ENCODE results near the gene MRPS25. TPM values are rescaled to one million over a fixed set of nuclear protein-coding genes. Genes with fewer than 3 reads are reported as not detected.

The MRPS25 gene
- polyA plus RNA-seq, 2 of the 4 experiments (the other 2 are of a cell fraction) = 42.0 to 78.4 TPM

DNA sequence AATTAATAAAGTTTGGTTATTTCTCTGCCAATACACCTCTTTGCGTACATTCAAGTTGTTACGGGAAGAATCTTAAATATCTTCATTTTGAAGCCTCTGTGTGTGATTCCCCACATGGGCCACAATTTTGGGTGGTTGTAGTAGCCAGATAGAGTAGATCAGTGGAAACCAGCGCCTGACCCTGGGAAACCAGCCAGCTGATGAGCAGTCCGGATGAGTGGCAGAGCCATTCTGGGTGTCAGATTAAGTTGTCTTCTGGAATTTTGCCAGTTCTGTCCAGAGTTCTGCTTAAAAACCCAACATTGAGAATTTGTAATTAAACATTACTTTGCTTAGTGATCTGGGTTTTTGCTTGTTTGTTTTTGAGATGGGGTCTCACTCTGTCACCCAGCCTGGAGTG is 49.7 kb downstream of the MRPS25 start (continued):
- TF ChIP-seq, protein P1, sequence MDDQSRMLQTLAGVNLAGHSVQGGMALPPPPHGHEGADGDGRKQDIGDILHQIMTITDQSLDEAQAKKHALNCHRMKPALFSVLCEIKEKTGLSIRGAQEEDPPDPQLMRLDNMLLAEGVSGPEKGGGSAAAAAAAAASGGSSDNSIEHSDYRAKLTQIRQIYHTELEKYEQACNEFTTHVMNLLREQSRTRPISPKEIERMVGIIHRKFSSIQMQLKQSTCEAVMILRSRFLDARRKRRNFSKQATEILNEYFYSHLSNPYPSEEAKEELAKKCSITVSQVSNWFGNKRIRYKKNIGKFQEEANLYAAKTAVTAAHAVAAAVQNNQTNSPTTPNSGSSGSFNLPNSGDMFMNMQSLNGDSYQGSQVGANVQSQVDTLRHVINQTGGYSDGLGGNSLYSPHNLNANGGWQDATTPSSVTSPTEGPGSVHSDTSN (IDR thresholded peaks at IDR 0.05) = no peak
- no peak for TF ChIP-seq EP300 (IDR thresholded peaks at IDR 0.05)
- TF ChIP-seq, protein P2, sequence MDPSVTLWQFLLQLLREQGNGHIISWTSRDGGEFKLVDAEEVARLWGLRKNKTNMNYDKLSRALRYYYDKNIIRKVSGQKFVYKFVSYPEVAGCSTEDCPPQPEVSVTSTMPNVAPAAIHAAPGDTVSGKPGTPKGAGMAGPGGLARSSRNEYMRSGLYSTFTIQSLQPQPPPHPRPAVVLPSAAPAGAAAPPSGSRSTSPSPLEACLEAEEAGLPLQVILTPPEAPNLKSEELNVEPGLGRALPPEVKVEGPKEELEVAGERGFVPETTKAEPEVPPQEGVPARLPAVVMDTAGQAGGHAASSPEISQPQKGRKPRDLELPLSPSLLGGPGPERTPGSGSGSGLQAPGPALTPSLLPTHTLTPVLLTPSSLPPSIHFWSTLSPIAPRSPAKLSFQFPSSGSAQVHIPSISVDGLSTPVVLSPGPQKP (IDR thresholded peaks at IDR 0.05; ENCODE audit: low read depth, low read length) = no peak

DNA sequence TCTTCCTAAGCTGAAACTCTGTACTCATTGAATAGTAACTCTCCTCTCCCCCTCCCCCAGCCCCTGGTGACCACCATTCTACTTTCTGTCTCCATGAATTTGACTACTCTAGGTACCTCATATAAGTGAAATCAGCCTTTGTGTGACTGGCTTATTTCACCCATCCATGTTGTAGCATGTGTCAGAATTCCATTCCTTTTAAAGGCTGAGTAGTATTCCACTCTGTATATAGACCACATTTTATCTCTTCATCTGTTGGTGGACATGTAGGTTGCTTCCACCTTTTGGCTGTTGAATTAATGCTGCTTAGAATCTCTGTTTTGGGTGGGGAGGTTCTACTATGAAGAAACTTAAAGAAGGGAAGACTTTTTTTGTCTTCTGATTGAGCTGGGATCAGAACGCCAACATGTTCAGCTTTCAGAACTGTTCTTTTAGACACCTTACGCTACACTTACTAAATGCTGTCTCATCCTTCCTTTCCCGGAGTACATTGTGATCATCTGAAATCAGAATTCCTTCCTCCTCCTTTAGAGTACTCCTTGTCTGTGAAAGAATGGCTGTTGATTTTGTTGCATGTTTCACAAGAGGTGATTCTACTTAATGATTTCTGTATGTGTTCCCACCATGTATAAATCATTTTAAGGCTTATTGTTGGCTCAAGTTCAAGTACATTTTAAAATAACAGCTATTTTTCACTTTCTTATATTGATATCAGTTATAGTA is 50.3 kb downstream of the MRPS25 start:
- Histone ChIP-seq H3K9me3 (no peaks in the 10 kb centered on the region), H3K4me2 (no peak overlapping the region), H3K27ac (no peak overlapping the region), H3K4me1 (no peaks in the 10 kb centered on the region), H3K4me3 (no peak overlapping the region)
- WGBS (ENCODE audit: missing lambda C conversion rate) = 95% methylated on average over 3 of the region's 3 CpGs
- POLR2A ChIA-PET = no interaction called here
- no peak for DNase-seq (ENCODE audit: low read depth in 1 of 2, low spot score in 1 of 2)
- FAIRE-seq = no peak
- no peak for ATAC-seq
- CTCF ChIA-PET = interaction anchor here (1.3 to 1.5 kb wide), 3 partner anchors 10 to 36 kb away, joined by 3 to 4 read pairs (median 3); no protein-coding TSS in a partner anchor
- TF ChIP-seq RNF2 (IDR thresholded peaks at IDR 0.05; ENCODE audit: borderline replicate concordance, low read depth) (no peak), SREBF2 (IDR thresholded peaks at IDR 0.05) (no peak), CHD2 (IDR thresholded peaks at IDR 0.05; ENCODE audit: low read length, partially characterized antibody) (no peak), FOSL2 (IDR thresholded peaks at IDR 0.05) (no peak), FOSL2 (CRISPR knock-in tag; IDR thresholded peaks at IDR 0.05) (no peak), HOXB5 (CRISPR knock-in tag; IDR thresholded peaks at IDR 0.05) (no peak), POLR2AphosphoS2 (conservative IDR thresholded peaks at IDR 0.05; ENCODE audit: low read length) (no peak), CEBPB (IDR thresholded peaks at IDR 0.05) (no peak), MAZ (IDR thresholded peaks at IDR 0.05; ENCODE audit: borderline replicate concordance, low read depth, low read length) (no peak)
- TF ChIP-seq, protein P3, sequence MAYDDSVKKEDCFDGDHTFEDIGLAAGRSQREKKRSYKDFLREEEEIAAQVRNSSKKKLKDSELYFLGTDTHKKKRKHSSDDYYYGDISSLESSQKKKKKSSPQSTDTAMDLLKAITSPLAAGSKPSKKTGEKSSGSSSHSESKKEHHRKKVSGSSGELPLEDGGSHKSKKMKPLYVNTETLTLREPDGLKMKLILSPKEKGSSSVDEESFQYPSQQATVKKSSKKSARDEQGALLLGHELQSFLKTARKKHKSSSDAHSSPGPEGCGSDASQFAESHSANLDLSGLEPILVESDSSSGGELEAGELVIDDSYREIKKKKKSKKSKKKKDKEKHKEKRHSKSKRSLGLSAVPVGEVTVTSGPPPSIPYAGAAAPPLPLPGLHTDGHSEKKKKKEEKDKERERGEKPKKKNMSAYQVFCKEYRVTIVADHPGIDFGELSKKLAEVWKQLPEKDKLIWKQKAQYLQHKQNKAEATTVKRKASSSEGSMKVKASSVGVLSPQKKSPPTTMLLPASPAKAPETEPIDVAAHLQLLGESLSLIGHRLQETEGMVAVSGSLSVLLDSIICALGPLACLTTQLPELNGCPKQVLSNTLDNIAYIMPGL (CRISPR knock-in tag; IDR thresholded peaks at IDR 0.05; ENCODE audit: borderline replicate concordance) = no peak
- TF ChIP-seq, protein P2 (IDR thresholded peaks at IDR 0.05; ENCODE audit: low read depth, low read length) = no peak
- TF ChIP-seq, protein P4, sequence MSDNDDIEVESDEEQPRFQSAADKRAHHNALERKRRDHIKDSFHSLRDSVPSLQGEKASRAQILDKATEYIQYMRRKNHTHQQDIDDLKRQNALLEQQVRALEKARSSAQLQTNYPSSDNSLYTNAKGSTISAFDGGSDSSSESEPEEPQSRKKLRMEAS (IDR thresholded peaks at IDR 0.05) = no peak
- TF ChIP-seq, protein P5, sequence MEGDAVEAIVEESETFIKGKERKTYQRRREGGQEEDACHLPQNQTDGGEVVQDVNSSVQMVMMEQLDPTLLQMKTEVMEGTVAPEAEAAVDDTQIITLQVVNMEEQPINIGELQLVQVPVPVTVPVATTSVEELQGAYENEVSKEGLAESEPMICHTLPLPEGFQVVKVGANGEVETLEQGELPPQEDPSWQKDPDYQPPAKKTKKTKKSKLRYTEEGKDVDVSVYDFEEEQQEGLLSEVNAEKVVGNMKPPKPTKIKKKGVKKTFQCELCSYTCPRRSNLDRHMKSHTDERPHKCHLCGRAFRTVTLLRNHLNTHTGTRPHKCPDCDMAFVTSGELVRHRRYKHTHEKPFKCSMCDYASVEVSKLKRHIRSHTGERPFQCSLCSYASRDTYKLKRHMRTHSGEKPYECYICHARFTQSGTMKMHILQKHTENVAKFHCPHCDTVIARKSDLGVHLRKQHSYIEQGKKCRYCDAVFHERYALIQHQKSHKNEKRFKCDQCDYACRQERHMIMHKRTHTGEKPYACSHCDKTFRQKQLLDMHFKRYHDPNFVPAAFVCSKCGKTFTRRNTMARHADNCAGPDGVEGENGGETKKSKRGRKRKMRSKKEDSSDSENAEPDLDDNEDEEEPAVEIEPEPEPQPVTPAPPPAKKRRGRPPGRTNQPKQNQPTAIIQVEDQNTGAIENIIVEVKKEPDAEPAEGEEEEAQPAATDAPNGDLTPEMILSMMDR (IDR thresholded peaks at IDR 0.05) = no peak
- TF ChIP-seq, protein P6, sequence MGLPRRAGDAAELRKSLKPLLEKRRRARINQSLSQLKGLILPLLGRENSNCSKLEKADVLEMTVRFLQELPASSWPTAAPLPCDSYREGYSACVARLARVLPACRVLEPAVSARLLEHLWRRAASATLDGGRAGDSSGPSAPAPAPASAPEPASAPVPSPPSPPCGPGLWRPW (IDR thresholded peaks at IDR 0.05) = no peak
